ENCODE measurements around the gene ROBO1.

DNA sequence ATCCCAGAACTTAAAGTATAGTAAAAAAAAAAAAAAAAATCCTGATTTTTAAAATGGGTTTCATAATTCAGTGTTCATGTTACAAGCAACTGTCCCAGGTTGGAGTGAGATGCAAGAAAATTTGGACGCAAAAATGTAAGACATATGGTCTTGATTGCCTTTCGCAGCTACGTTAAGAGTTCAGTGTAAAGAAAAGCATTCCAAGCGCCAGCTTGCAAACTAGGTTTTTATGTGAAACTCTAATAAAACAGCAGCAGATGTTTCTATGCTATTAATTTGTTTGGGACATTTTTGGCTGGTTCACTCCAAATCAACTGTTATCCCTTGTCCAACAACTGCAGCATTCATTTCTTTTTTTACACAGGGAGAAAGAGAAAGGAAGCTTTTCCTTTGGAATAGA lies 957.8 kb downstream of the ROBO1 start:
- TF ChIP-seq CTCF (IDR thresholded peaks at IDR 0.05; ENCODE audit: low read depth, low read length, missing input control) (no peak), ATF3 (IDR thresholded peaks at IDR 0.05) (no peak), SP1 (IDR thresholded peaks at IDR 0.05) (no peak), TAF1 (conservative IDR thresholded peaks at IDR 0.05) (no peak), MAX (IDR thresholded peaks at IDR 0.05) (no peak), YY1 (IDR thresholded peaks at IDR 0.05) (no peak)
